GM19328 (cell line): Measurements from ENCODE around the gene RNF138.
"Not testable (repeated sequence)": the region's sequence is repeated elsewhere in the genome, so short reads cannot be mapped to it uniquely, and the experiment has no call there.

Source experiments
- ATAC-seq: cut with Tn5 transposase; IDR thresholded peaks from one replicate; pipeline ENCODE4 v1.9.1; 2021; ENCODE audit warnings: mild to moderate bottlenecking, moderate library complexity; ENCODE audit not compliant: unreplicated experiment

RNF138 gene

GRCh38 chr18:32095192-32095899 lies 3.7 kb downstream of the RNF138 start:
- ATAC-seq = no peak

DNA sequence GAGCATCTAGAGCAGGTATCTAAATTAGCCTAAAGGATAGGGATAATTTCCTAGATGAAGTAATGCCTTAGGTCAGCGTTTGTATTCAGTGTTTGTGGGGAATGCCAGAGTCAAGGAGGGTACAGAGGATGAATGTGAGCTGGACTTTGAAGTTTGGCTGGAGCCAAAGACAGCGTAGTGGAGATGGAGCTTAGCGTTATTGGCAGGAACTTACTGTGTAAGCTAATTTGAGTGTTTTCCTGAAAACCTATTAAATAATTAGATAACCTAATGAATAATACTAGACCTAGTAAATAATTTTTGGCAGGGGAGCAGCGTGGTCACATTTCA lies 4.2 kb downstream of the RNF138 start:
- ATAC-seq = no peak

- ATAC-seq = no peak
Measured at GRCh38 chr18:32096946-32097345, 5.3 kb downstream of the RNF138 start.

- no peak for ATAC-seq
Measured at GRCh38 chr18:32104516-32104915, 12.8 kb downstream of the RNF138 start.

DNA sequence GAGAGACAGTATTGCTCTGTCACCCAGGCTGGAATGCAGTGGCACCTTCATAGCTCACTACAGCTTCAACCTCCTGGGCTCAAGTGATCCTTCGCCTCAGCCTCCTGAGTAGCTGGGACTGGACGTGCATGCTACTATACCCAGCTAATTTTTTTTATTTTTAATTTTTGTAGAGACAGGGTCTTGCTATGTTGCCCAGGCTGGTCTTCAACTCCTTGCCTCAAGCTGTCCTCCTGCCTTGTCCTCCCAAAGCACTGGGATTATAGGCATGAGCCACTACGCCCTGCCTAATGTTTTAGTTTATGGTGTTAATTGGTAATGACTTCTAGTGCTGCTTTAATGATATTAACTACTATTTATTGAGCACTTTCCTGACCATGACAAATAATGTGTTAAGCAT lies 18.3 kb downstream of the RNF138 start:
- ATAC-seq = no peak

DNA sequence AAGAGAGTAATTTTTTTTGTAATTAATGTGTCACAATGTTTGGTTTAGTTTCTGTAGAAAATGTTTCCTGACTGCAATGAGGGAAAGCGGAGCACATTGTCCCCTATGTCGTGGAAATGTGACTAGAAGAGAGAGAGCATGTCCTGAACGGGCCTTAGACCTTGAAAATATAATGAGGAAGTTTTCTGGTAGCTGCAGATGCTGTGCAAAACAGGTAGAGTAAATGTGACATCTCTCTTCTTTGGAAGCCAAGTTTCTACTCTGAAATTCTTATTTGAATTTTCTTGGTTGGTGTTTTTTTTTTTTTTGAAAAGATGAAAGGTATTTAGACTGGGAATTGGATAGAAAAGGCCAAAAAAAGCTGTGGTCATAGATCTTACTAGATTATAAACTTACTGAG lies 20.0 kb downstream of the RNF138 start:
- no peak for ATAC-seq

DNA sequence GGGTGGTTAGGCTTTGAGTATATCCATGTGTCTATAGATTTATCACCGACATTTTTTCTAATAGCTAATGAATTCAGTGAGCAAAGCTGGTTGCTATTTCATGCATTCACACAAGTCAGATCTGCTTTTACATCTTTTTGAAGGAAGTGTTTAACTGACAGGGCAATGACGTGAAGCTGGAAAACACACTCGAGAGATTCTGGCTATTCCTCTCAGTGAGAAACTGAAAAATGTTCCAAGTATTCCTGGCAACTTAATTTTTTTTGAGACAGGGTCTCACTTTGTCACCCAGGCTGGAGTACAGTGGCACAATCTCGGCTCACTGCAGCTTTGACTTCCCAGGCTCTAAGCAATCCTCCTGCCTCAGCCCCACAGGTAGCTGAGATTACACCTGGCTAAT lies 21.2 kb downstream of the RNF138 start:
- no peak for ATAC-seq

- ATAC-seq = no peak
Measured at GRCh38 chr18:32114293-32114942, 22.7 kb downstream of the RNF138 start.

DNA sequence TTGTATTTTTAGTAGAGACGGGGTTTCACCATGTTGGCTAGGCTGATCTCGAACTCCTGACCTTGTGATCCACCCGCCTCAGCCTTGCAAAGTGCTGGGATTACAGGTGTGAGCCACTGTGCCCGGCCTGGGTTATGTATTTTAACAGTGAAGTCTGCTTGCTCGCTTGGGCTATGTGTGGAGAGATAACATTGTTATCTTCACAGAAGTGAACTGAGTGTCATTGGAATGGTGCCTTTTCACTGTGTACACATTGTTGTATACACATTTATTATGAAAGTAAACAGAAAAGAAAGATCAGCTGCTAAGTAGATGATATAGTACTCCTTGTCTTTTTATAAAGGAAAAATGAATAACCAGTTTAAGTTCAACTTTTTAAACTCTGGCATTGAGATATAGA lies 30.4 kb downstream of the RNF138 start:
- ATAC-seq = no peak

- no peak for ATAC-seq
Measured at GRCh38 chr18:32126538-32126937, 34.9 kb downstream of the RNF138 start.

DNA sequence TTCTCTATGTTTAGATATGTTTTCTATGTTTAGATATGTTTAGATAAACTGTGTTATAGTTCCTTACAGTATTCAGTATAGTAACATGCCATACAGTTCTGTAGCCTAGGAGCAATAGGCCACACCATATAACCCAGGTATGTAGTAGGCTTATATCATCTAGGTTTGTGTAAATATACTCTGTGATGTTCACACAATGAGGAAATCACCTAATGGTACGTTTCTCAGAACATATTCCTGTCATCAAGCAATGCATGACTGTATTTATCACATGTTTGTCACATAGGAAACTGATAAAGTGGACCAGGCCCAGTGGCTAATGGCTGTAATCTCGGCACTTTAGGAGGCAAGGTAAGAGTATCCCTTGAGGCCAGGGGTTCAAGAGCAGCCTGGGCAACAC lies 44.0 kb downstream of the RNF138 start:
- no peak for ATAC-seq

DNA sequence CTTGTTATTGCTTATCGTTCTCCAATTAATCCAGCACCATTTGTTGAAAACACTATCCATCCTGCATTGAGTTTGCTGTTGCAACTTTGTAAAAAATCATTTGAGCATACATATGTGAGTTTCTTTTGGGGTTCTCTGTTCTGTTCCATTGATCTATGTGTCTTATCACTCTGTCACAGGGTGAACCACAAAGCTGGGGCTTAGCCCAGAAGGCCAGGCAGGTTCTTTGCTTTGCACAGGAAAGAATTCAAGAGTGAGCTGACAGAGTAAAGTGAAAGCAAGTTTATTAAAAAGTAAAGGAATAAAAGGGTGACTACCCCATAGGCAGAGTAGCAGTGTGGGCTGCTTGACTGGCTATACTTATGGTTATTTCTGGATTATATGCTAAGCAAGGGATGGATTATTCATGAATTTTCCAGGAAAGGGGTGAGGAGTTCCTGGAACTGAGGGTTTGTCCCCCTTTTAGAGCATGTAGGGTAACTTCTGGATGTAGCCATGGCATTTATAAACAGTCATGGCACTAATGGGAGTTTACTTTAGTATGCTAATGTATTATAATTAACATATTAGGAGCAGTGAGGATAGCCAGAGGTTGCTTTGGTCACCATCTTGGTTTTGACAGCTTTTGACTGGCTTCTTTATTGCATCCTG lies 46.8 kb downstream of the RNF138 start:
- no peak for ATAC-seq

GRCh38 chr18:32139835-32140283 lies 48.2 kb downstream of the RNF138 start:
- no peak for ATAC-seq

GRCh38 chr18:32148185-32148870 lies 56.7 kb downstream of the RNF138 start:
- ATAC-seq = no peak

DNA sequence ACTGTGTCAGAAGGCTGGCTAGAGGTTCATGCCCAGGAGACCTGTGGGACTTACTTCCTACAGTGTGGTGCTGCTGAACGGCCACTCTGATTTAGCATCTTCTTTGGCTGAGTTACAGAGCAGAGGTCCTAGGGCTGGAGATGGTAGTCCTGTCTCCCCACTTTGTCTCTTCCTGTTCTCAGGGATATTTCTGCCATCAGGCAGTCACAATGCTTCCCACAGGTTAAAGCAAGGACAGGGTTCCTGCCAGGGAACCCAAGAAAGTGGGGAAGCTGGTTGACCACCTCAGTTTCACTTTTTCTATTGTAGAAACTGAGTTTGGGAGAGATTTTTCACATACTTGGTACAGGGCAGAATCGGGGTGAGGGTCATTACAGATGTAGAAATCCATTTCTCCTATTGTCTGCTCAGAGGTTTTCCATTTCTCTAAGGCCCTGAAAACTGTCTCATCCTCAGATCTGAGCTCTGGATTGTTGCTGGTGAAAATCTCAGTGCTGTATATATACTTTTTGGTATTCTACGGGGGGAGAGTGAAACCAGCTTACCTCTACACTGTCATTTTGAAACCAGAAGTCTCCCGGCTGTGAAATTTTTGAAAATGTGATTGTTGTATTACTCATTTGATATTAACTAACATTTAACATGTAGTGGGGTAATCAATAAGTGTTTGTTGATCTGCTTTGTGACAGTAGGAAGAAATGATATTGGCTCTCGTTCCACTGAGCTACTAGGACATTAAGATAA lies 61.2 kb downstream of the RNF138 start:
- peak; percentile 63 for ATAC-seq

GRCh38 chr18:32156855-32157254 lies 65.2 kb downstream of the RNF138 start:
- no peak for ATAC-seq

DNA sequence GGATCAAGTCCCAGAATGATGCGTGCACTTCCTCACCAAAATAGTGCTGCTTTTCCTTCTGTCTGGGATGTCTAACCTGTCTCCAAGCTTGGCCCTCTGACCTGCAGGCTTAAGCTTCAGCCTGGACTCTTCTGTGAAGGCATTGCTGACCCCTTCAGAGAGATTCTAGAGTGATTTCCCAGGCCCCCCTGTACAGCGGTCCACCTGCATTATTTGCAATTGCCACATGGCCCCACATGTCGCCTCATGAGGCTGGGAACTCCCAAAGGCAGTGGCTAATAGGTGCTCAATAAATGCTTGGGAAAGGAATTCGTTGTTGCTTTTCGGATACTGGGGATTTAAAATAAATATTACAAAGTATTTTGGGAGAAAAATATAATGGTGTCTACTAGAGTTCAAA lies 65.9 kb downstream of the RNF138 start:
- no peak for ATAC-seq

- peak; percentile 94 for ATAC-seq
Measured at GRCh38 chr18:32158108-32158624, 66.5 kb downstream of the RNF138 start.

DNA sequence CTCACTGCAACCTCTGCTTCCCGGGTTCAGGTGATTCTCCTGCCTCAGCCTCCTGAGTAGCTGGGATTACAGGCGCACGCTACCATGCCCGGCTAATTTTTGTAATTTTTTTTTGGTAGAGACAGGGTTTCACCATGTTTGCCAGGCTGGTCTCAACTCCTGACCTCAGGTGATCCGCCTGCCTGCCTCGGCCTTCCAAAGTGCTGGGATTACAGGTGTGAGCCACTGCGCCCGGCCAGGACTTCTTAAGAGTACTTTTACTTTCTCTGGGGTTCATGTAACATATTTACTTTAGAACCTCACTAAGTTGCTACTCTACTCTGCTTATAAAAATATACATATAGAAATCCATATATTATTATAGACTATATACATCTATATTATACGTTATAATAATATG lies 67.0 kb downstream of the RNF138 start:
- ATAC-seq = not testable (repeated sequence)

DNA sequence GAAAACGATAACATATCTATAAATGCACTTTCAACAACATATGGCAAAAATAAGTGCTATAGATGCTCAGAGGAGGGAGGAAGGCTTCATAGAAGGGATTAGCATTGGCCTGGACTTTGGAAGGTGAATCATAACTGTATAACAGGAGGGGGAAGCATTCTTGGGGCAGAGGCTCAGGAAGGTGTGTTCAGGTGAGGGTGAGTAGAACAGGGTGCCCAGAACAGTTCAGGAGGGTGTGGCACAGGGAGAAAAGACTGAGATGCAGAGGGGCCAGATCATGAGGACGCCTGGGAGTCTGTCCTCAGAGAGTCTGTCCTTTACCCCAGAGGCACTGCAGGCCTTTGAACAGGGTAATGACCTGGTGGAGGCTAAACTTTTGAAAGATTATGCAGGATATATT lies 68.9 kb downstream of the RNF138 start:
- ATAC-seq = no peak
